H1 (cell line): Measurements from ENCODE around the gene MATN1. TPM values are rescaled to one million over a fixed set of nuclear protein-coding genes. Genes with fewer than 3 reads are reported as not detected.

Experiments
- CTCF ChIA-PET: fragments of 300-600 bp; sonication (Branson Sonifier 250); formaldehyde crosslinking; loops from one replicate; lab custom pipeline; 2021; ENCODE audit not compliant: partially characterized antibody; lab: Charles Lee
- POLR2A ChIA-PET: fragments of 300-600 bp; sonication (Branson Sonifier 250); formaldehyde crosslinking; loops from one replicate; lab custom pipeline; 2021; ENCODE audit warnings: inconsistent platforms; ENCODE audit not compliant: partially characterized antibody; lab: Charles Lee
- DNase-seq, 2 experiments: peaks; one replicate each; pipeline versions ENCODE4 v3.0.0 to v3.0.0-alpha.2; 2010 to 2022; ENCODE audit warnings: low spot score in 2 of 2, low read depth in 1 of 2, mixed read lengths in 1 of 2
- FAIRE-seq: peaks from 2 replicates; lab custom pipeline; 2011; peaks lifted over from hg19 to GRCh38; lab: Jason Lieb, UNC
- H2AFZ ChIP-seq: 2 replicates; pipeline ENCODE4 v1.8.1; 2012; ENCODE audit warnings: low read length, inconsistent platforms
- H2AK5ac ChIP-seq: 2 replicates; pipeline ENCODE4 v1.6.1; 2013; ENCODE audit warnings: low read depth, low read length
- H2BK120ac ChIP-seq: replicated peaks from 2 replicates; pipeline ENCODE3; 2013; ENCODE audit warnings: low read depth, low read length, inconsistent platforms
- H2BK12ac ChIP-seq: 2 replicates; pipeline ENCODE4 v1.6.1; 2013; ENCODE audit warnings: low read depth, low read length
- H2BK15ac ChIP-seq: 2 replicates; pipeline ENCODE4 v1.6.1; 2013; ENCODE audit warnings: low read length
- H2BK20ac ChIP-seq: 2 replicates; pipeline ENCODE4 v1.6.1; 2013; ENCODE audit warnings: low read length
- H2BK5ac ChIP-seq: 2 replicates; pipeline ENCODE4 v1.6.1; 2013; ENCODE audit warnings: low read depth, low read length
- H3K14ac ChIP-seq: 2 replicates; pipeline ENCODE4 v1.6.1; 2013; ENCODE audit warnings: inconsistent platforms; ENCODE audit not compliant: insufficient read length
- H3K18ac ChIP-seq: 2 replicates; pipeline ENCODE4 v1.6.1; 2013; ENCODE audit warnings: low read length; ENCODE audit errors: extremely low read depth
- H3K23ac ChIP-seq: 2 replicates; pipeline ENCODE4 v1.6.1; 2013; ENCODE audit warnings: inconsistent platforms; ENCODE audit not compliant: insufficient read length
- H3K23me2 ChIP-seq: 2 replicates; pipeline ENCODE4 v1.6.1; 2013; ENCODE audit warnings: low read depth, low read length
- H3K27ac ChIP-seq: 2 replicates; pipeline ENCODE4 v1.6.1; 2011; ENCODE audit warnings: low read depth, low read length, inconsistent platforms
- H3K27me3 ChIP-seq, 4 experiments: replicated peaks in 1 of 4; 1 replicate in 1 of 4; 2 replicates in 3 of 4; pipeline versions ENCODE4 v1.6.1 to v1.8.1; 2011 to 2013; ENCODE audit warnings: low read length in 3 of 4, mild to moderate bottlenecking in 3 of 4, inconsistent platforms in 2 of 4, mixed read lengths in 2 of 4, moderate library complexity in 1 of 4; ENCODE audit not compliant: control insufficient read depth in 3 of 4, insufficient read depth in 3 of 4; ENCODE audit errors: extremely low read depth in 1 of 4
- H3K36me3 ChIP-seq, 4 experiments: 2 replicates each; pipeline versions ENCODE4 v1.6.1 to v1.8.1; 2011 to 2013; ENCODE audit warnings: mild to moderate bottlenecking in 4 of 4, low read length in 3 of 4, moderate library complexity in 2 of 4, control low read depth in 1 of 4, inconsistent platforms in 1 of 4; ENCODE audit not compliant: insufficient read depth in 4 of 4, control insufficient read depth in 2 of 4
- H3K4ac ChIP-seq: replicated peaks from 2 replicates; pipeline ENCODE3; 2013; ENCODE audit warnings: low read length, low read depth, mixed read lengths, inconsistent platforms; ENCODE audit not compliant: insufficient read length
- H3K4me1 ChIP-seq, 4 experiments: replicated peaks in 1 of 4; 1 replicate in 1 of 4; 2 replicates in 3 of 4; pipeline versions ENCODE4 v1.6.1 to v1.8.1; 2011 to 2013; ENCODE audit warnings: low read length in 3 of 4, inconsistent platforms in 2 of 4, mixed read lengths in 1 of 4; ENCODE audit not compliant: insufficient read depth in 4 of 4, control insufficient read depth in 3 of 4
- H3K4me2 ChIP-seq, 2 experiments: 2 replicates each; pipeline versions ENCODE4 v1.6.1 to v1.8.1; 2011 to 2013; ENCODE audit warnings: low read depth in 2 of 2, low read length in 2 of 2, control low read depth in 1 of 2, inconsistent platforms in 1 of 2, mild to moderate bottlenecking in 1 of 2; ENCODE audit not compliant: insufficient read depth in 1 of 2
- H3K4me3 ChIP-seq, 4 experiments: fragments of 200-600, 300-600 bp in 1 of 4; sonication (generic), shearing (Covaris generic), sonication (Bioruptor Twin) in 1 of 4; 2 replicates each; pipeline versions ENCODE4 v1.5.1 to v1.8.1; 2011 to 2016; ENCODE audit warnings: low read length in 4 of 4, low read depth in 3 of 4, control low read depth in 2 of 4, inconsistent platforms in 2 of 4, mild to moderate bottlenecking in 2 of 4, mixed read lengths in 1 of 4, moderate library complexity in 1 of 4; ENCODE audit not compliant: insufficient read depth in 2 of 4; ENCODE audit errors: extremely low read depth in 1 of 4
- H3K56ac ChIP-seq: replicated peaks from 2 replicates; pipeline ENCODE3; 2013; ENCODE audit warnings: low read depth, mild to moderate bottlenecking, mixed read lengths, low read length, inconsistent platforms; ENCODE audit not compliant: insufficient read length
- H3K79me1 ChIP-seq: 2 replicates; pipeline ENCODE4 v1.6.1; 2013; ENCODE audit warnings: low read depth, low read length, control low read depth
- H3K79me2 ChIP-seq, 2 experiments: 2 replicates each; pipeline versions ENCODE4 v1.6.1 to v1.8.1; 2012 to 2013; ENCODE audit warnings: low read length in 2 of 2, mild to moderate bottlenecking in 2 of 2, inconsistent platforms in 1 of 2; ENCODE audit not compliant: insufficient read depth in 2 of 2, control insufficient read depth in 1 of 2
- H3K9ac ChIP-seq, 4 experiments: replicated peaks in 1 of 4; 1 replicate in 1 of 4; 2 replicates in 3 of 4; pipeline versions ENCODE4 v1.6.1 to v1.8.1; 2011 to 2013; ENCODE audit warnings: low read depth in 3 of 4, low read length in 3 of 4, control low read depth in 2 of 4, mild to moderate bottlenecking in 2 of 4, moderate library complexity in 2 of 4, inconsistent platforms in 1 of 4; ENCODE audit errors: extremely low read depth in 1 of 4
- H3K9me3 ChIP-seq, 2 experiments: 2 replicates each; pipeline versions ENCODE4 v1.6.1 to v1.8.1; 2012 to 2013; ENCODE audit warnings: mild to moderate bottlenecking in 2 of 2, moderate library complexity in 2 of 2, control low read depth in 1 of 2, inconsistent platforms in 1 of 2, low read depth in 1 of 2, low read length in 1 of 2, mixed read lengths in 1 of 2; ENCODE audit not compliant: insufficient read depth in 2 of 2
- H4K20me1 ChIP-seq, 2 experiments: replicated peaks in 1 of 2; 2 replicates each; pipeline versions ENCODE3 to v1.8.1; 2011 to 2013; ENCODE audit warnings: inconsistent platforms in 2 of 2, low read length in 2 of 2, mild to moderate bottlenecking in 1 of 2; ENCODE audit not compliant: insufficient read depth in 2 of 2, control insufficient read depth in 1 of 2
- H4K5ac ChIP-seq: 2 replicates; pipeline ENCODE4 v1.6.1; 2013; ENCODE audit warnings: low read length, low read depth, mixed read lengths, inconsistent platforms; ENCODE audit not compliant: insufficient read length
- H4K8ac ChIP-seq: 2 replicates; pipeline ENCODE4 v1.8.0; 2013; ENCODE audit warnings: mild to moderate bottlenecking, moderate library complexity, low read length, inconsistent platforms; ENCODE audit not compliant: insufficient read depth; ENCODE audit errors: extremely low read depth
- H4K91ac ChIP-seq: replicated peaks from 2 replicates; pipeline ENCODE3; 2013; ENCODE audit warnings: low read length, mixed read lengths, inconsistent platforms; ENCODE audit not compliant: insufficient read length
- BCL11A ChIP-seq, 2 experiments: IDR thresholded peaks; one replicate each; pipeline ENCODE4 v1.6.1; 2011; ENCODE audit warnings: low read depth in 2 of 2, low read length in 2 of 2, mild to moderate bottlenecking in 2 of 2
- CEBPB ChIP-seq: IDR thresholded peaks from 2 replicates; pipeline ENCODE4 v1.6.1; 2012; ENCODE audit warnings: low read depth, low read length
- KDM5A ChIP-seq: fragments of 200-600 bp; IDR thresholded peaks from 2 replicates; pipeline ENCODE4 v1.7.1; 2012; ENCODE audit warnings: mild to moderate bottlenecking, low read length, inconsistent platforms, mixed read lengths
- PHF8 ChIP-seq: fragments of 200-600 bp; sonication (generic); conservative IDR thresholded peaks from 2 replicates; pipeline ENCODE4 v1.7.1; 2012; ENCODE audit warnings: low read depth, mild to moderate bottlenecking, inconsistent platforms, low read length, moderate library complexity
- SRF ChIP-seq: IDR thresholded peaks from 2 replicates; pipeline ENCODE4 v1.6.1; 2011; ENCODE audit warnings: mild to moderate bottlenecking, low read depth, low read length, moderate library complexity
- TAF1 ChIP-seq: IDR thresholded peaks from 2 replicates; pipeline ENCODE4 v1.6.1; 2011; ENCODE audit warnings: mild to moderate bottlenecking, low read depth, low read length
- WGBS, 2 experiments: shearing (Covaris generic) in 1 of 2; methylation state at CpG; one replicate each; pipeline versions ENCODE4 v1.1.6 to v1.1.7; 2013 to 2015; ENCODE audit warnings: low lambda C conversion rate in 2 of 2, mixed read lengths in 2 of 2, inconsistent platforms in 1 of 2, low coverage in 1 of 2, missing lambda C conversion rate in 1 of 2; ENCODE audit not compliant: insufficient replicate concordance in 2 of 2, insufficient coverage in 1 of 2, insufficient read length in 1 of 2; ENCODE audit errors: extremely low coverage in 1 of 2, missing lambda C conversion rate in 1 of 2; 5-methylcytosine and 5-hydroxymethylcytosine counted together
- polyA plus RNA-seq, 7 experiments: library from polyadenylated mRNA; depleted of rRNA in 3 of 7; stranded (reverse) in 5 of 7; unstranded in 2 of 7; fragments of >200 nt in 5 of 7; fragments of 200-250 nt in 2 of 7; gene quantifications; 1 replicate in 5 of 7; 2 replicates in 1 of 7; 4 replicates in 1 of 7; pipeline versions ENCODE4 v1.2.1 to v1.2.3, GENCODE V29; 2011 to 2013; ENCODE audit warnings: missing spikeins in 2 of 7, mixed read lengths in 2 of 7
- total RNA-seq: library from RNA; stranded (reverse); fragmentation: NEBNext Ultra II Directional; extraction: Animal tissue kit (Norgen Biotek cat#: 25700); gene quantifications from 2 replicates; pipeline ENCODE4 v1.2.1, GENCODE V29; 2021

Gene MATN1
- total and polyA plus RNA-seq, 2 of the 8 experiments (the other 6 are each of a cell fraction or from before 2014, with no cell fraction given), result 0.12 to 0.28 TPM

- POLR2A ChIA-PET, result no interaction called here
- H3K9ac ChIP-seq, result no peak overlapping the region
- no peaks in the 10 kb centered on the region for H3K79me1 ChIP-seq
- H2BK12ac ChIP-seq, result no peak overlapping the region
- no peaks in the 10 kb centered on the region for H3K79me2 ChIP-seq
- no peak overlapping the region for H4K5ac ChIP-seq
- H2AFZ ChIP-seq, result no peak overlapping the region
- 88% methylated on average over 9 of the region's 9 CpGs; no CpG with 5 or more reads in 1 of the 2 experiments for WGBS, 2 experiments
- no peak overlapping the region for H3K4me3 ChIP-seq
- no peaks in the 10 kb centered on the region for H4K20me1 ChIP-seq
- H2BK120ac ChIP-seq, result no peak overlapping the region
- CTCF ChIA-PET, result interaction anchor here (51.2 to 55.1 kb wide), 2 partner anchors 11 to 15 kb away, joined by 1640 read pairs; partner anchors contain the start of genes LAPTM5 and MATN1
- H3K23ac ChIP-seq, result no peak overlapping the region
- no peak overlapping the region for H3K27ac ChIP-seq
- no peak overlapping the region for H2BK20ac ChIP-seq
- H4K8ac ChIP-seq, result no peak overlapping the region
- H4K91ac ChIP-seq, result no peak overlapping the region
- FAIRE-seq, result no peak
- H3K18ac ChIP-seq, result no peak overlapping the region
- no peak overlapping the region for H3K4ac ChIP-seq
- no peak overlapping the region for H3K4me2 ChIP-seq
- TF ChIP-seq BCL11A (IDR thresholded peaks at IDR 0.05; ENCODE audit: low read depth in 2 of 2, low read length in 2 of 2) (no peak), TAF1 (no peak), CEBPB (no peak), PHF8 (no peak), KDM5A (no peak), SRF (no peak)
- TF ChIP-seq, all 59 proteins: peak for 0
- no peak for DNase-seq
- no peaks in the 10 kb centered on the region for H3K27me3 ChIP-seq
- H2AK5ac ChIP-seq, result no peak overlapping the region
- H3K56ac ChIP-seq, result no peak overlapping the region
- H2BK15ac ChIP-seq, result no peak overlapping the region
- H3K9me3 ChIP-seq, result no peaks in the 10 kb centered on the region
- H3K36me3 ChIP-seq, result no peaks in the 10 kb centered on the region
- no peak overlapping the region for H3K14ac ChIP-seq
- H3K23me2 ChIP-seq, result no peaks in the 10 kb centered on the region
- H2BK5ac ChIP-seq, result no peak overlapping the region
- peaks cover 0 to 7% (median under 1%) of the 10 kb centered on the region in 4 experiments; a peak in 2 of 7 replicates for H3K4me1 ChIP-seq
These were observed 31.3 kb upstream of the MATN1 start for GRCh38 chr1:30754684-30755171.
